IMR-90 (cell line): ENCODE results near the gene OR6S1. TPM values are rescaled to one million over a fixed set of nuclear protein-coding genes. Genes with fewer than 3 reads are reported as not detected.

ENCODE experiments used
- ATAC-seq: fragments of 200-7000 bp; cut with Tn5 transposase; 2 replicates; pipeline ENCODE4 v1.9.1; 2020; ENCODE audit warnings: low read depth, mild to moderate bottlenecking, moderate library complexity
- BruUV-seq: library from RNA; stranded (reverse); fragments of 400-500 nt; replicated peaks from 2 replicates; lab custom pipeline; 2021; lab: Mats Ljungman, UMichigan
- CTCF ChIA-PET: fragments of 300-600 bp; formaldehyde crosslinking; extraction: SDS; loops from one replicate; lab custom pipeline; 2021; ENCODE audit warnings: antibody characterized with exemption; lab: Yijun Ruan, JAX
- POLR2A ChIA-PET: fragments of 300-600 bp; sonication (Branson Sonifier 250); formaldehyde crosslinking; loops from one replicate; lab custom pipeline; 2022; ENCODE audit warnings: antibody characterized with exemption; ENCODE audit not compliant: unreplicated experiment; lab: Charles Lee
- DNase-seq: peaks from one replicate; pipeline ENCODE4 v3.0.0; 2013
- H2AFZ ChIP-seq: replicated peaks from 2 replicates; pipeline ENCODE3; 2013; ENCODE audit warnings: low read length, mild to moderate bottlenecking; ENCODE audit not compliant: poor library complexity
- H2AK5ac ChIP-seq: 2 replicates; pipeline ENCODE4 v1.6.1; 2013; ENCODE audit warnings: low read depth, low read length, inconsistent platforms
- H2AK9ac ChIP-seq: replicated peaks from 2 replicates; pipeline ENCODE3; 2013; ENCODE audit warnings: mild to moderate bottlenecking, low read depth, low read length, moderate library complexity; ENCODE audit not compliant: poor library complexity
- H2BK120ac ChIP-seq: 2 replicates; pipeline ENCODE4 v1.6.1; 2013; ENCODE audit warnings: low read depth, low read length, inconsistent platforms
- H2BK15ac ChIP-seq: 3 replicates; pipeline ENCODE4 v1.6.1; 2013; ENCODE audit warnings: low read depth, low read length, inconsistent platforms
- H2BK20ac ChIP-seq: 2 replicates; pipeline ENCODE4 v1.6.1; 2013; ENCODE audit warnings: low read depth, mild to moderate bottlenecking, inconsistent platforms, low read length, moderate library complexity
- H2BK5ac ChIP-seq: 2 replicates; pipeline ENCODE4 v1.6.1; 2013; ENCODE audit warnings: mild to moderate bottlenecking, low read depth, low read length, inconsistent platforms; ENCODE audit not compliant: poor library complexity, severe bottlenecking
- H3K14ac ChIP-seq: replicated peaks from 2 replicates; pipeline ENCODE4 v1.6.1; 2013; ENCODE audit warnings: low read depth, low read length, inconsistent platforms
- H3K18ac ChIP-seq: 2 replicates; pipeline ENCODE4 v1.6.1; 2013; ENCODE audit warnings: low read depth, low read length, control low read depth
- H3K23ac ChIP-seq: 2 replicates; pipeline ENCODE4 v1.6.1; 2013; ENCODE audit warnings: low read depth, low read length, inconsistent platforms
- H3K27ac ChIP-seq: 2 replicates; pipeline ENCODE4 v1.5.1; 2013; ENCODE audit warnings: mild to moderate bottlenecking, control low read depth, low read length; ENCODE audit not compliant: insufficient read depth
- H3K27me3 ChIP-seq: 2 replicates; pipeline ENCODE4 v1.6.1; 2013; ENCODE audit warnings: low read length; ENCODE audit not compliant: control insufficient read depth, insufficient read depth
- H3K36me3 ChIP-seq: 2 replicates; pipeline ENCODE4 v1.6.1; 2013; ENCODE audit warnings: low read length, mixed read lengths; ENCODE audit not compliant: control insufficient read depth, insufficient read depth
- H3K4ac ChIP-seq: 2 replicates; pipeline ENCODE4 v1.6.1; 2013; ENCODE audit warnings: low read depth, low read length, inconsistent platforms
- H3K4me1 ChIP-seq: 2 replicates; pipeline ENCODE4 v1.6.1; 2013; ENCODE audit warnings: low read length, mixed read lengths; ENCODE audit not compliant: control insufficient read depth, insufficient read depth
- H3K4me2 ChIP-seq: 2 replicates; pipeline ENCODE4 v1.6.1; 2013; ENCODE audit warnings: low read depth, mild to moderate bottlenecking, control low read depth, low read length, moderate library complexity
- H3K4me3 ChIP-seq: 2 replicates; pipeline ENCODE4 v1.5.1; 2013; ENCODE audit warnings: low read depth, mild to moderate bottlenecking, control low read depth, low read length, moderate library complexity; ENCODE audit not compliant: insufficient read depth
- H3K56ac ChIP-seq: 2 replicates; pipeline ENCODE4 v1.6.1; 2013; ENCODE audit warnings: low read length, inconsistent platforms; ENCODE audit not compliant: insufficient read depth; ENCODE audit errors: extremely low read depth
- H3K79me1 ChIP-seq, 2 experiments: 2 replicates each; pipeline ENCODE4 v1.6.1; 2013; ENCODE audit warnings: low read length in 2 of 2, inconsistent platforms in 1 of 2, low read depth in 1 of 2
- H3K9ac ChIP-seq: 2 replicates; pipeline ENCODE4 v1.6.1; 2013; ENCODE audit warnings: low read depth, low read length, control low read depth
- H3K9me1 ChIP-seq: 2 replicates; pipeline ENCODE4 v1.6.1; 2013; ENCODE audit warnings: low read length, inconsistent platforms; ENCODE audit not compliant: insufficient read depth
- H3K9me3 ChIP-seq: 2 replicates; pipeline ENCODE4 v1.6.1; 2013; ENCODE audit warnings: low read length; ENCODE audit not compliant: control insufficient read depth, insufficient read depth
- H4K20me1 ChIP-seq: 2 replicates; pipeline ENCODE4 v1.6.1; 2013; ENCODE audit warnings: low read length, inconsistent platforms; ENCODE audit not compliant: insufficient read depth
- H4K5ac ChIP-seq: 2 replicates; pipeline ENCODE4 v1.6.1; 2013; ENCODE audit warnings: mild to moderate bottlenecking, low read depth, low read length, control low read depth
- H4K8ac ChIP-seq, 2 experiments: 2 replicates each; pipeline ENCODE4 v1.6.1; 2013; ENCODE audit warnings: low read depth in 2 of 2, low read length in 2 of 2, control low read depth in 1 of 2, inconsistent platforms in 1 of 2
- H4K91ac ChIP-seq: 2 replicates; pipeline ENCODE4 v1.6.1; 2013; ENCODE audit warnings: low read depth, low read length, inconsistent platforms; ENCODE audit not compliant: insufficient read depth
- CHD1 ChIP-seq: IDR thresholded peaks from 2 replicates; pipeline ENCODE4 v1.6.1; 2012; ENCODE audit warnings: low read depth, low read length, improper control_type of control experiment
- CTCF ChIP-seq: conservative IDR thresholded peaks from 2 replicates; pipeline ENCODE4 v1.5.1; 2012; ENCODE audit warnings: mild to moderate bottlenecking, low read depth, low read length, improper control_type of control experiment
- MXI1 ChIP-seq: IDR thresholded peaks from 2 replicates; pipeline ENCODE4 v1.6.1; 2012; ENCODE audit warnings: low read depth, mild to moderate bottlenecking, low read length, moderate library complexity, borderline replicate concordance
- WGBS, 2 experiments: methylation state at CpG; one replicate each; pipeline versions ENCODE4 v1.1.5 to v1.1.7; 2013; ENCODE audit warnings: missing lambda C conversion rate in 2 of 2; ENCODE audit not compliant: insufficient read length in 1 of 2; ENCODE audit errors: extremely low coverage in 2 of 2; 5-methylcytosine and 5-hydroxymethylcytosine counted together
- dilution Hi-C: fragments of 300-500 bp; cut with HindIII; formaldehyde crosslinking; loops from one replicate; pipeline ENCODE4 v1.14.3; 2018; ENCODE audit warnings: low sequenced_read_pairs; ENCODE audit not compliant: unreplicated experiment
- in situ Hi-C: fragments of 300-500 bp; cut with MboI; formaldehyde crosslinking; loops from 3 replicates; pipeline ENCODE4 v1.14.3; 2019; ENCODE audit warnings: low sequenced_read_pairs, inconsistent platforms, mixed read lengths
- intact Hi-C: fragments of 100-400 bp; cut with micrococcal nuclease; formaldehyde crosslinking; loops from 2 replicates; pipeline ENCODE4 v1.10.0; 2022
- polyA plus RNA-seq, 3 experiments: library from polyadenylated mRNA; depleted of rRNA; stranded (reverse); fragments of >200 nt; gene quantifications; 2 replicates each; pipeline ENCODE4 v1.2.3, GENCODE V29; 2012; ENCODE audit warnings: low replicate concordance in 1 of 3
- total RNA-seq: library from RNA; depleted of rRNA; stranded (reverse); fragments of >200 nt; gene quantifications from 2 replicates; pipeline ENCODE4 v1.2.3, GENCODE V29; 2012

The OR6S1 gene
- total and polyA plus RNA-seq, 2 of the 4 experiments (the other 2 are of a cell fraction): not detected

GRCh38 chr14:20675669-20676068 is 34.2 kb upstream of the OR6S1 start:
- dilution Hi-C loops: no loop called here
- H2BK15ac ChIP-seq: no peak overlapping the region
- H2BK5ac ChIP-seq: no peak overlapping the region
- no peak overlapping the region for H2AFZ ChIP-seq
- no peaks in the 10 kb centered on the region for H3K9me3 ChIP-seq
- no peak overlapping the region for H3K56ac ChIP-seq
- no peaks in the 10 kb centered on the region for H3K4me1 ChIP-seq
- H3K4ac ChIP-seq: no peak overlapping the region
- H4K5ac ChIP-seq: no peak overlapping the region
- no peak overlapping the region for H3K18ac ChIP-seq
- no peak overlapping the region for H2AK9ac ChIP-seq
- WGBS, 2 experiments: no CpG with 5 or more reads among the region's 2 CpGs
- no peak overlapping the region for H3K9ac ChIP-seq
- no peaks in the 10 kb centered on the region for H4K20me1 ChIP-seq
- H3K9me1 ChIP-seq: peaks cover 4% of the 10 kb centered on the region; the same call in 1 of the 2 replicates
- no peak for DNase-seq
- BruUV-seq: no TSS peak
- H3K4me2 ChIP-seq: no peak overlapping the region
- no peak overlapping the region for H3K27ac ChIP-seq
- H2AK5ac ChIP-seq: no peak overlapping the region
- ChIA-PET POLR2A (no interaction called here), CTCF (no interaction called here)
- H4K91ac ChIP-seq: no peak overlapping the region
- H3K4me3 ChIP-seq: no peak overlapping the region
- in situ Hi-C loops: no loop called here
- no peak overlapping the region for H3K23ac ChIP-seq
- H3K36me3 ChIP-seq: no peaks in the 10 kb centered on the region
- intact Hi-C loops: no loop called here
- no peak overlapping the region for H3K14ac ChIP-seq
- no peak overlapping the region for H4K8ac ChIP-seq
- TF ChIP-seq MXI1: no peak
- no peak for TF ChIP-seq CHD1
- no peak for TF ChIP-seq CTCF
- ATAC-seq: no peak
- H2BK120ac ChIP-seq: no peak overlapping the region
- no peak overlapping the region for H2BK20ac ChIP-seq
- H3K79me1 ChIP-seq: no peaks in the 10 kb centered on the region
- H3K27me3 ChIP-seq: no peaks in the 10 kb centered on the region; the same call in 1 of the 2 replicates
